SK-N-SH (cell line): Measurements from ENCODE around the gene FHOD3. TPM values are rescaled to one million over a fixed set of nuclear protein-coding genes. Genes with fewer than 3 reads are reported as not detected.

Experiments used
- CTCF ChIA-PET: fragments of 300-600, 350-600 bp; formaldehyde crosslinking; extraction: SDS; loops from one replicate; lab custom pipeline; 2021; lab: Yijun Ruan, JAX
- POLR2A ChIA-PET: fragments of 350-600 bp; sonication (Branson Sonifier 250); formaldehyde crosslinking; extraction: SDS; loops from one replicate; lab custom pipeline; 2020; ENCODE audit warnings: antibody characterized with exemption, inconsistent platforms; lab: Yijun Ruan, JAX
- DNase-seq: peaks from one replicate; pipeline ENCODE4 v3.0.0; 2012
- H2AFZ ChIP-seq: fragments of 200-600 bp; sonication (generic); 2 replicates; pipeline ENCODE4 v1.8.1; 2016; ENCODE audit warnings: antibody characterized with exemption, mild to moderate bottlenecking, low read depth
- H3F3A ChIP-seq: fragments of 200-600 bp; sonication (generic); replicated peaks from 2 replicates; pipeline ENCODE3; 2016; ENCODE audit warnings: antibody characterized with exemption, mild to moderate bottlenecking; ENCODE audit not compliant: insufficient read depth
- H3K27ac ChIP-seq, 2 experiments: fragments of 200-500 bp in 1 of 2; fragments of 200-600 bp in 1 of 2; sonication (Bioruptor generic) in 1 of 2; sonication (generic), shearing (Covaris generic) in 1 of 2; 2 replicates each; pipeline versions ENCODE4 v1.5.1 to v1.6.1; 2014 to 2016; ENCODE audit warnings: low read depth in 2 of 2, inconsistent platforms in 1 of 2, low read length in 1 of 2, mild to moderate bottlenecking in 1 of 2, mixed read lengths in 1 of 2
- H3K27me3 ChIP-seq: fragments of 200-600 bp; sonication (generic), shearing (Covaris generic); 2 replicates; pipeline ENCODE4 v1.6.1; 2016; ENCODE audit warnings: mixed run types; ENCODE audit not compliant: insufficient read depth
- H3K36me3 ChIP-seq, 2 experiments: fragments of 200-500 bp in 1 of 2; fragments of 200-600 bp in 1 of 2; sonication (Bioruptor generic) in 1 of 2; sonication (generic) in 1 of 2; replicated peaks in 1 of 2; 2 replicates each; pipeline versions ENCODE3 to v1.5.1; 2014 to 2016; ENCODE audit warnings: low read length in 1 of 2, mild to moderate bottlenecking in 1 of 2; ENCODE audit not compliant: insufficient read depth in 2 of 2, control insufficient read depth in 1 of 2
- H3K4me1 ChIP-seq, 2 experiments: fragments of 200-500 bp in 1 of 2; fragments of 200-600 bp in 1 of 2; sonication (Bioruptor generic) in 1 of 2; sonication (generic), shearing (Covaris generic) in 1 of 2; 2 replicates each; pipeline versions ENCODE4 v1.5.1 to v1.6.1; 2014 to 2016; ENCODE audit warnings: low read depth in 1 of 2, low read length in 1 of 2, mixed run types in 1 of 2; ENCODE audit not compliant: insufficient read depth in 2 of 2, control insufficient read depth in 1 of 2
- H3K4me2 ChIP-seq: fragments of 200-600 bp; sonication (generic), shearing (Covaris generic); 2 replicates; pipeline ENCODE4 v1.6.1; 2017; ENCODE audit warnings: mixed run types
- H3K4me3 ChIP-seq, 2 experiments: fragments of 200-500 bp in 1 of 2; fragments of 200-600 bp in 1 of 2; sonication (Bioruptor generic) in 1 of 2; sonication (generic), shearing (Covaris generic) in 1 of 2; 2 replicates each; pipeline versions ENCODE4 v1.5.1 to v1.8.1; 2014 to 2016; ENCODE audit warnings: low read depth in 2 of 2, inconsistent platforms in 1 of 2, low read length in 1 of 2, mild to moderate bottlenecking in 1 of 2, mixed read lengths in 1 of 2, moderate library complexity in 1 of 2
- H3K79me2 ChIP-seq: fragments of 200-600 bp; sonication (generic); 2 replicates; pipeline ENCODE4 v1.8.1; 2017; ENCODE audit warnings: mild to moderate bottlenecking; ENCODE audit not compliant: insufficient read depth
- H3K9ac ChIP-seq: fragments of 200-600 bp; sonication (generic); 2 replicates; pipeline ENCODE4 v1.6.1; 2017; ENCODE audit warnings: mixed run types
- H3K9me2 ChIP-seq: fragments of 200-600 bp; sonication (generic); 2 replicates; pipeline ENCODE4 v1.6.1; 2017; ENCODE audit warnings: mixed run types
- H3K9me3 ChIP-seq: fragments of 200-600 bp; sonication (generic); 2 replicates; pipeline ENCODE4 v1.6.1; 2017; ENCODE audit warnings: mixed run types, mild to moderate bottlenecking, moderate library complexity
- H4K20me1 ChIP-seq: fragments of 200-600 bp; sonication (generic); 2 replicates; pipeline ENCODE4 v1.6.1; 2017; ENCODE audit warnings: mild to moderate bottlenecking, mixed run types; ENCODE audit not compliant: insufficient read depth
- ELF1 ChIP-seq: IDR thresholded peaks from 2 replicates; pipeline ENCODE4 v1.4.0; 2012
- EP300 ChIP-seq, 2 experiments: IDR thresholded peaks; 2 replicates each; pipeline versions ENCODE4 v1.4.0 to v1.6.1; 2012; ENCODE audit warnings: borderline replicate concordance in 1 of 2, low read depth in 1 of 2, low read length in 1 of 2
- EZH2phosphoT487 ChIP-seq: fragments of 200-600 bp; sonication (generic); IDR thresholded peaks from 2 replicates; pipeline ENCODE4 v1.6.1; 2017; ENCODE audit warnings: low read depth, mixed run types, mild to moderate bottlenecking, antibody characterized with exemption, moderate library complexity, borderline replicate concordance
- FOSL2 ChIP-seq: IDR thresholded peaks from 2 replicates; pipeline ENCODE4 v1.4.0; 2012; ENCODE audit warnings: low read depth, mild to moderate bottlenecking, moderate library complexity, borderline replicate concordance
- FOXJ3 ChIP-seq: sonication (generic); formaldehyde crosslinking; IDR thresholded peaks from 2 replicates; pipeline ENCODE4 v1.5.1; 2020; ENCODE audit warnings: mild to moderate bottlenecking, missing genetic modification reagents
- FOXM1 ChIP-seq: IDR thresholded peaks from 2 replicates; pipeline ENCODE4 v1.4.0; 2012; ENCODE audit warnings: low read depth, mild to moderate bottlenecking
- JUND ChIP-seq: IDR thresholded peaks from 2 replicates; pipeline ENCODE4 v1.4.0; 2012
- MEF2A ChIP-seq: IDR thresholded peaks from 2 replicates; pipeline ENCODE4 v1.4.0; 2012; ENCODE audit warnings: low read depth, borderline replicate concordance
- MXI1 ChIP-seq: IDR thresholded peaks from 2 replicates; pipeline ENCODE4 v1.6.1; 2012; ENCODE audit warnings: mild to moderate bottlenecking, low read depth, low read length, improper control_type of control experiment
- PBX3 ChIP-seq: IDR thresholded peaks from 2 replicates; pipeline ENCODE4; 2012
- RAD21 ChIP-seq: IDR thresholded peaks from 2 replicates; pipeline ENCODE4 v1.6.1; 2012; ENCODE audit warnings: mild to moderate bottlenecking, low read length
- RFX5 ChIP-seq: IDR thresholded peaks from 2 replicates; pipeline ENCODE4 v1.6.1; 2012; ENCODE audit warnings: mild to moderate bottlenecking, improper control_type of control experiment, low read length
- RXRA ChIP-seq: IDR thresholded peaks from 2 replicates; pipeline ENCODE4 v1.4.0; 2012; ENCODE audit warnings: low read depth, mild to moderate bottlenecking, borderline replicate concordance
- SMC3 ChIP-seq: IDR thresholded peaks from 2 replicates; pipeline ENCODE4 v1.6.1; 2012; ENCODE audit warnings: low read depth, low read length, improper control_type of control experiment
- TAF1 ChIP-seq: IDR thresholded peaks from 2 replicates; pipeline ENCODE4 v1.6.1; 2012; ENCODE audit warnings: low read depth, mild to moderate bottlenecking, low read length, moderate library complexity, borderline replicate concordance
- TCF12 ChIP-seq: IDR thresholded peaks from 2 replicates; pipeline ENCODE4 v1.4.0; 2012
- TEAD4 ChIP-seq: IDR thresholded peaks from 2 replicates; pipeline ENCODE4 v1.4.0; 2012; ENCODE audit warnings: mild to moderate bottlenecking, borderline replicate concordance; ENCODE audit not compliant: insufficient read depth
- YY1 ChIP-seq: IDR thresholded peaks from 2 replicates; pipeline ENCODE4 v1.4.0; 2012; ENCODE audit warnings: low read depth, mild to moderate bottlenecking
- ZBTB33 ChIP-seq: IDR thresholded peaks from 2 replicates; pipeline ENCODE4 v1.4.0; 2012; ENCODE audit warnings: low read depth, borderline replicate concordance
- WGBS: methylation state at CpG from one replicate; pipeline ENCODE4 v1.1.6; 2017; ENCODE audit warnings: low lambda C conversion rate; 5-methylcytosine and 5-hydroxymethylcytosine counted together
- polyA plus RNA-seq, 3 experiments: library from polyadenylated mRNA; depleted of rRNA; stranded (reverse); fragments of >200 nt; gene quantifications; 2 replicates each; pipeline ENCODE4 v1.2.3, GENCODE V29; 2012
- TF ChIP-seq, protein P1 (sequence below): fragments of 150-350 bp; IDR thresholded peaks from 2 replicates; pipeline ENCODE4 v1.6.1; 2016; ENCODE audit warnings: mild to moderate bottlenecking, low read depth, low read length
- TF ChIP-seq, protein P2 (sequence below): fragments of 200-600 bp; sonication (generic); IDR thresholded peaks from 2 replicates; pipeline ENCODE4 v1.6.1; 2017; ENCODE audit warnings: antibody characterized with exemption, mild to moderate bottlenecking, moderate library complexity

Gene FHOD3
- polyA plus RNA-seq, 1 of the 3 experiments (the other 2 are of a cell fraction), result 10.9 TPM

DNA sequence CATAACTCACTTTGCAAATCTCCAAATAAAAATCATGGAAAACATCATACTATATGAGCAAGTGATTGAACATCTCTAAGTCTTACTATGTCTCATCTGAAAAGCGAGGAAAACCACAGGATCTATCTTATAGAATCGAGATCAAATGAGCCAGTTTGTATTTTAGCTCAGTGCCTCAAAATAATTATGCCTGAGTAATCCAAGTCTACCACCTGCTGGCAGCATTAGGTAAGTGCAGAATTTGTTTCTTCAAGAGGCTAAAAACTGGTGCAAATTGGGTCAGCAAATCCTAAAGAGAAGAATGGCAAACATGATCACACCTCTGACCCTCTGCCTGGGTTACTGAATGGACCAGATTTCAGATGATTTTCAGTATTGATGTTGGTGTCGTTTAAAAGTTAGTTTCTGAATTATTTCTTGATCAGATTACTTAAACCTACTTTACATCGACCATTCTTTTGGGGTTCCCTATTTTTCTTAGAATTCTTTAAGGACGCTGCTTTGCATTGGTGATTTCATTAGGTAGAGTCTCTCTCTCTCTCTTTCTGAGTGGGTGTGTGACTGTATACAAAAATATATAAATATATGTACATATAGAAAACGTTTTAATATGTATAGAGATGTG lies 12.7 kb upstream of the FHOD3 start (continued):
- TF ChIP-seq, protein P1, sequence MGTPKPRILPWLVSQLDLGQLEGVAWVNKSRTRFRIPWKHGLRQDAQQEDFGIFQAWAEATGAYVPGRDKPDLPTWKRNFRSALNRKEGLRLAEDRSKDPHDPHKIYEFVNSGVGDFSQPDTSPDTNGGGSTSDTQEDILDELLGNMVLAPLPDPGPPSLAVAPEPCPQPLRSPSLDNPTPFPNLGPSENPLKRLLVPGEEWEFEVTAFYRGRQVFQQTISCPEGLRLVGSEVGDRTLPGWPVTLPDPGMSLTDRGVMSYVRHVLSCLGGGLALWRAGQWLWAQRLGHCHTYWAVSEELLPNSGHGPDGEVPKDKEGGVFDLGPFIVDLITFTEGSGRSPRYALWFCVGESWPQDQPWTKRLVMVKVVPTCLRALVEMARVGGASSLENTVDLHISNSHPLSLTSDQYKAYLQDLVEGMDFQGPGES, result no peak
- TF ChIP-seq YY1 (no peak), RXRA (no peak), FOXM1 (no peak), FOSL2 (no peak), EZH2phosphoT487 (no peak)
- TF ChIP-seq, all 33 proteins: peak for 3

DNA sequence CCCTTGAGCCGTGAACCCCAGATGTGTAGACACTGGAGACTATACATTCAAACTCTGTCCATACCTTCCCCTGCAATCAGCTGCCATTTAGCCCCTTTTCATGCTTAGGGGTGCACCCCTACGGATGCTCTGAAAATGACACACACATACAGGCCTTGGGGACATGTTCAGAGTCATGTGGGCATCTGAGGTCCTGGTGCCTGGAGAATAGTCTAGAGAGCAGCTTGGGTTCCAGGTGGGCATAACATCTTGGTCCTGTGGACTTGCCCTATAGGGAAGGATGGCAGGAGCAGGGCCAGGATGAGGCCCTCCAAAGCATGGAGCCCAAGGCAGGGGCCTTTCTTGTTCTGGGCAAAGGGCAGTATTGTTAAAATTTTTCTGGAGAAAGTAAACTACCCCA lies 9.9 kb upstream of the FHOD3 start:
- WGBS, result 51% methylated on average over 2 of the region's 2 CpGs
- Histone ChIP-seq H3K9me3 (0 out of 2 replicates have a peak, but pooled peaks cover 7% of the 10 kb centered on the region), H3K9ac (no peak overlapping the region), H3K36me3 (no peaks in the 10 kb centered on the region), H3K4me3 (no peak overlapping the region), H3K9me2 (no peaks in the 10 kb centered on the region), H3K4me1 (peaks cover 0 to 3% of the 10 kb centered on the region in 2 experiments; a peak in 1 of 4 replicates), H3K27ac (no peak overlapping the region), H2AFZ (no peak overlapping the region), H4K20me1 (no peaks in the 10 kb centered on the region), H3K4me2 (no peak overlapping the region), H3F3A (no peaks in the 10 kb centered on the region), H3K27me3 (no peaks in the 10 kb centered on the region), H3K79me2 (no peaks in the 10 kb centered on the region)
- no peak for TF ChIP-seq SMC3
- TF ChIP-seq ELF1, result no peak
- TF ChIP-seq MEF2A, result no peak
- TF ChIP-seq PBX3, result no peak
- no peak for TF ChIP-seq TCF12
- no peak for TF ChIP-seq RFX5
- no peak for TF ChIP-seq RAD21
- no peak for TF ChIP-seq JUND
- TF ChIP-seq, protein P2, sequence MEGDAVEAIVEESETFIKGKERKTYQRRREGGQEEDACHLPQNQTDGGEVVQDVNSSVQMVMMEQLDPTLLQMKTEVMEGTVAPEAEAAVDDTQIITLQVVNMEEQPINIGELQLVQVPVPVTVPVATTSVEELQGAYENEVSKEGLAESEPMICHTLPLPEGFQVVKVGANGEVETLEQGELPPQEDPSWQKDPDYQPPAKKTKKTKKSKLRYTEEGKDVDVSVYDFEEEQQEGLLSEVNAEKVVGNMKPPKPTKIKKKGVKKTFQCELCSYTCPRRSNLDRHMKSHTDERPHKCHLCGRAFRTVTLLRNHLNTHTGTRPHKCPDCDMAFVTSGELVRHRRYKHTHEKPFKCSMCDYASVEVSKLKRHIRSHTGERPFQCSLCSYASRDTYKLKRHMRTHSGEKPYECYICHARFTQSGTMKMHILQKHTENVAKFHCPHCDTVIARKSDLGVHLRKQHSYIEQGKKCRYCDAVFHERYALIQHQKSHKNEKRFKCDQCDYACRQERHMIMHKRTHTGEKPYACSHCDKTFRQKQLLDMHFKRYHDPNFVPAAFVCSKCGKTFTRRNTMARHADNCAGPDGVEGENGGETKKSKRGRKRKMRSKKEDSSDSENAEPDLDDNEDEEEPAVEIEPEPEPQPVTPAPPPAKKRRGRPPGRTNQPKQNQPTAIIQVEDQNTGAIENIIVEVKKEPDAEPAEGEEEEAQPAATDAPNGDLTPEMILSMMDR, result no peak
- TF ChIP-seq EP300 (IDR thresholded peaks at IDR 0.05; ENCODE audit: borderline replicate concordance in 1 of 2, low read depth in 1 of 2, low read length in 1 of 2), result no peak
- TF ChIP-seq FOXJ3 (CRISPR knock-in tag), result no peak
- TF ChIP-seq RXRA, result no peak
- no peak for TF ChIP-seq FOSL2
- no peak for TF ChIP-seq YY1
- no peak for TF ChIP-seq ZBTB33
- TF ChIP-seq EZH2phosphoT487, result no peak
- TF ChIP-seq, protein P1, result no peak
- no peak for TF ChIP-seq MXI1
- TF ChIP-seq TEAD4, result no peak
- TF ChIP-seq TAF1, result no peak
- ChIA-PET CTCF (interaction anchor here (0.9 to 11.3 kb wide), 5 partner anchors 8 to 901 kb away, joined by 3 to 136 read pairs (median 3); no protein-coding TSS in a partner anchor), POLR2A (no interaction called here)
- no peak for DNase-seq
